SKM-1 treated with dmso at 0.1 percent for 144 hours (cell line): ENCODE results near the gene PLXNB1.
A peak's percentile ranks its signal among the peaks of the same experiment; 100 is the strongest.
"Not testable (repeated sequence)": the region's sequence is repeated elsewhere in the genome, so short reads cannot be mapped to it uniquely, and the experiment has no call there.

Experiments
- DNase-seq: peaks from one replicate; lab custom pipeline; 2025; ENCODE audit not compliant: unreplicated experiment; lab: John Stamatoyannopoulos, UW

PLXNB1 gene

DNA sequence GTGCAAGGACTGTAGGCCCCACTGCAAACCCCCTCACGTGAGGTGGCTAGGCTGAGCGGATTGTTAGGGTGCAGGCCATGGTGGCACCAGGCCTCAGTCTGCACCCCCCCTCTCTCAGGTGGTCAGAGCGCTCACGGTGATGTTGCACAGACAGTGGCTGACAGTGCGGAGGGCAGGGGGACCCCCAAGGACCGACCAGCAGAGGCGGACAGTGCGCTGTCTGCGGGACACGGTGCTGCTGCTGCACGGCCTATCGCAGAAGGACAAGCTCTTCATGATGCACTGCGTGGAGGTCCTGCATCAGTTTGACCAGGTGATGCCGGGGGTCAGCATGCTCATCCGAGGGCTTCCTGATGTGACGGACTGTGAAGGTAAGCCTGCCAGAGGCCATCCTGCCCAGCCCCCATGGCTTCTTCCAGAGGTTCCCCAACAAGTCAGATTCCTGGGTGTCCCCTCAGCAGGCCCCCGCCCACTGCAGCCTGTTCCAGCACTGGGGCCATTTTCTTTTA is 34.9 kb upstream of the PLXNB1 start:
- no peak for DNase-seq

- DNase-seq: no peak
Observed at GRCh38 chr3:48463703-48464102, 33.8 kb upstream of the PLXNB1 start.

GRCh38 chr3:48461767-48462166 is 31.9 kb upstream of the PLXNB1 start:
- not testable (repeated sequence) for DNase-seq

GRCh38 chr3:48460517-48460902 is 30.6 kb upstream of the PLXNB1 start:
- no peak for DNase-seq

GRCh38 chr3:48459773-48460516 is 30.1 kb upstream of the PLXNB1 start:
- no peak for DNase-seq

- DNase-seq: no peak
Observed at GRCh38 chr3:48459331-48459730, 29.4 kb upstream of the PLXNB1 start.

DNA sequence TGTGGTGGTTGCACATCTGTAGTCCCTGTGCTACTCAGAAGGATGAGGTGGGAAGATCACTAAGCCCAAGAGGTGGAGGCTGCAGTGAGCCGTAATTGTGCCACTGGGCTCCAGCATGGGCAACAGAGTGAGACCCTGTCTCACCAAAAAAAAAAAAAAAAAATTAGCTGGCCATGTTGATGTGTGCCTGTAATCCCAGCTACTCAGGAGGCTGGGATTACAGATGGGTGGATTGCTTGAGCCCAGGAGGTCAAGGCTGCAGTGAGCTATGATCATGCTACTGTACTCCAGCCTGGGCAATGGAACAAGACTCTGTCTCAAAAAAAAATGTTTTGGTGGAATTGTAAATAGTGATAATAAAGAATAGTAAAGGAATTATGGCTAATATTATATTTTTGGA is 26.6 kb upstream of the PLXNB1 start:
- no peak for DNase-seq

GRCh38 chr3:48451270-48451669 is 21.4 kb upstream of the PLXNB1 start:
- DNase-seq: no peak

DNA sequence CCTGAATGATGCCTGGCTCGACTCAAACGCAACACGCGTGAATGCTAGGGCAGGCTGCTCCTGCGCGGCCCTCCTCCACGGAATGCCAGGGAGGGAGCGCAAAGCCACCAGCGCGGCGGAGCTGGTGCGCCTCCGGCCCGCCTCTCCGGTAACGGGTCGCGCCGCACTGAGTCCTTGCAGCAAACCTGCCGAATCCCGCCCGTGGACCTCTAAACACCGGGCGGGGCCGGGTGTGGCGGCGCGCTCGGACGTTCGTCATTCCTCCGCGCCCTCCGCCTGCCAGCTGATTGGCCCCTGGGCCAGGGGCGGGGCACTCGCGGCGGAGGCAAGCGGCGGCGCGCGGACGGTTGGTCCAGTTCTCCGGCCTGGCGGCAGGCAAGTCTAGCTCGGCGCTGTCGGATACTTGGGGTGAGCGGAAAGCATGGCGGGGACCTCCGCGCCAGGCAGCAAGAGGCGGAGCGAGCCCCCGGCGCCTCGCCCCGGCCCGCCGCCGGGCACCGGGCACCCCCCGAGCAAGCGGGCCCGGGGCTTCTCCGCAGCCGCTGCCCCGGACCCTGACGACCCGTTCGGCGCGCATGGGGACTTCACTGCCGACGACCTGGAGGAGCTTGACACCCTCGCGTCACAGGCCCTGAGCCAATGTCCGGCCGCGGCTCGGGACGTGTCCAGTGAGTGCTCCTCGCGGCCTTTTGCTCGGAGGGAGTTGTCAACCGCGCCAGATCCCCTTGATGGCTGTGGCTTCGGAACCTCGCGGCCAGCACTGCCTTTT is 16.7 kb upstream of the PLXNB1 start, which contains the start of gene ATRIP:
TSS of gene ATRIP (plus strand) at position 313 of the 769 bp plus-strand sequence. CDS start at position 422, 109 bp downstream.
- DNase-seq: peak; percentile 85

GRCh38 chr3:48446043-48446424 is 16.1 kb upstream of the PLXNB1 start:
- no peak for DNase-seq

- no peak for DNase-seq
Observed at GRCh38 chr3:48445277-48445882, 15.5 kb upstream of the PLXNB1 start.

DNA sequence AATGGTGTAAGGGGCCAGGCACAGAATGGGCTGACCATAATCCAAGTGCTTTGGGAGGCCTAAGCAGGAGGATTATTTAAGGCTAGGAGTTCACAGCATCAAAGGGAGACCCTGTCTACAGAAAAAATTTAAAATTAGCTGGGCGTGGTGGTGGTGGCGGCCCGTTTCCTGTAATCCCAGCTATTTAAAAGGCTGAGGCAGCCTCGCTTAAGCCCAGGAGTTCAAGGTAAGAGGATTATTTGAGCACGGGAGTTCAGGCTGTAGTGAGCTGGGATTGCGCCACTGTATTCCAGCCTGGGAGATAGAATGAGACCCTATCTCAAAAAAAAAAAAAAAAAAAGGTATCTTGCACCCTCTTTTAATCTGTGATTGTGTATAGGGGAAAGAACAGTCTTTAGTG is 12.1 kb upstream of the PLXNB1 start:
- DNase-seq: no peak

- DNase-seq: no peak
Observed at GRCh38 chr3:48440590-48440958, 10.7 kb upstream of the PLXNB1 start.

DNA sequence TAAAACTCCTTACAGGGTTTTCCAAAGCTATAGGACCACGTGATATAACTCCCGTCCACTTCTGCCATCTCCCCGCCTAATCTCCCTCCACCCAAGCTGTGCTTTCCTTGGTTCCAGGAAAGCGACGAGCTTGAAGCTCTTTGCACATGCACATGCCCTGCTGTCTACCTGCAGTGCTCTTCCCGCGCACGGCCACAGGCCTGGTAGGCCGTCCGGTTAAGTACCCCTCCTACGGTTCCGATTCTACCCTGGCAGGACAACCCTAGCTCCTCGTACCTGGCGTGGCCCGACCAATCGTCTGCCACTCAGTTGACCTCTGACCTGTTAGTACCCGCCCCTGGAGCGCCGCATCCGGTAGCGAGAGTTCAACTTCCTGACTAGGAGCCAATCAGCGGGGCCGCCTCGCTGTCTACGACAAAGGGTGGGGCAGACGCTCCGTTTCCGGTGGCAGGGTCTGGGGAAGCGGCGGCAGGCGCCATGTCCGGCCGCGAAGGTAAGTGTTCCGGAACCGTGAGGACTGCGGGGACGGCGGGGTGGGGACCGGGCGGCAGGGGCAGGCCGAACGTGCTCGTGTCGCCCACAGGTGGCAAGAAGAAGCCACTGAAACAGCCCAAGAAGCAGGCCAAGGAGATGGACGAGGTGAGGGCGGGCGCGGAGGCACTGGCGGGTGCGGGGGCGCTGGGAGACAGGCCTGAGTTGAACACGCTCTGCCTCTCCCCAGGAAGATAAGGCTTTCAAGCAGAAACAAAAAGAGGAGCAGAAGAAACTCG is 10.1 kb upstream of the PLXNB1 start, which contains the start of the genes CCDC51 and TMA7:
TSS of gene CCDC51 (minus strand) at position 300 of the 770 bp plus-strand sequence. CDS start 4,991 bp downstream, outside the sequence.
TSS of gene TMA7 (plus strand) at position 438 of the 770 bp plus-strand sequence. CDS start at position 478, 40 bp downstream.
- peak; percentile 98 for DNase-seq

DNA sequence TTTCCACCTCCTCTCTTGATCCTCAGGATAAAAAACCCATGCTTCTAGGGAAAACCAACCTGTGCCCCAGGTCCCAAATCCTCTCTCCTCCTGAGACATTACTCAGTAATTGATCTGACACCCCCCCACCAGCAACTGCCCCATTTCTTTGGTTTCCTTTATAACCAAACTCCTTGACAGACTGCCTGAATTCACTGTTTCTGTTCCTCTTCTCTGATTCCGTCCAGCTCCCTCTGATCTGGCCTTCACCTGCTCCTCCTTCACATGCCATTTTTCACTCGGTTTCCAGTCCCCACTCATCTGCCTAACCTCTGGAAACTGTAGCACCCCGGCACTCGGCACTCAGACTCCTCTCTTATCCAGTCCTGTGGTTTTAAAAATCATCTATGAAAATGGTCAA is 7.9 kb upstream of the PLXNB1 start:
- DNase-seq: no peak

DNA sequence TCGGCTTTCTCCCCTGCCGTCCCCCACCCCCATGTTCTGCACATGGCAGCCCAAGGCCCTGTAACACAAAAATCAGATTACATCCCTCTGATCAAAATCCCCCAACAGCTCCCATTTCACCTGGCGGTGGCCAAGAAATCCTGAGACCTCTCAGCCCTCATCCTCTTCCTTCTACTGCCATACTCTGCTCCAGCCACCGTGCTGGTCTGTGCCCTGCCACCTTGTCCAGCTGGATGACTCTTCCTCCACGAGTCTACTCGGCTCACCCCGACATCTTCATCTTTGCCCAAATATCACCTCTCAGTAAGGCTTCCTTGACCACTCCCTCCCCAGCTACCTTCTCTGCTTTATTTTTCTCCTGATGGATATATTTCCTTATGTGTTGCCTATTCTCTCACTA is 7.0 kb upstream of the PLXNB1 start:
- no peak for DNase-seq

DNA sequence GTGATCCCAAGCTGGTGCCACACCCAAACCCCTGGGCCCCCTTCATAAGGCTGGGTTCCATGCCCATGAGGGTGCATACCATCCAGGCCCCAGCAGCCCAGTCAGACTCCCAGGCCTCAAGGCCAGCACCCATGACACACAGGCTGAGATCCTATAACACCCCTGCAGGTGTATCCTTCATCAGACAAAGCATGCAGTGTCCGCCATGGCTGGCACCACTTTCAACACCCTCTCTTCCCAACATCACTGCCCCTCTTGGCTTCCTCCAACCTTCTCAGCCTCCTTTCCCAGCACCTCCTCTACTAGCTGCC is 6.5 kb upstream of the PLXNB1 start:
- no peak for DNase-seq

- DNase-seq: peak; percentile 86
Observed at GRCh38 chr3:48435774-48436476, 6.0 kb upstream of the PLXNB1 start.

- no peak for DNase-seq
Observed at GRCh38 chr3:48435223-48435595, 5.3 kb upstream of the PLXNB1 start.

DNA sequence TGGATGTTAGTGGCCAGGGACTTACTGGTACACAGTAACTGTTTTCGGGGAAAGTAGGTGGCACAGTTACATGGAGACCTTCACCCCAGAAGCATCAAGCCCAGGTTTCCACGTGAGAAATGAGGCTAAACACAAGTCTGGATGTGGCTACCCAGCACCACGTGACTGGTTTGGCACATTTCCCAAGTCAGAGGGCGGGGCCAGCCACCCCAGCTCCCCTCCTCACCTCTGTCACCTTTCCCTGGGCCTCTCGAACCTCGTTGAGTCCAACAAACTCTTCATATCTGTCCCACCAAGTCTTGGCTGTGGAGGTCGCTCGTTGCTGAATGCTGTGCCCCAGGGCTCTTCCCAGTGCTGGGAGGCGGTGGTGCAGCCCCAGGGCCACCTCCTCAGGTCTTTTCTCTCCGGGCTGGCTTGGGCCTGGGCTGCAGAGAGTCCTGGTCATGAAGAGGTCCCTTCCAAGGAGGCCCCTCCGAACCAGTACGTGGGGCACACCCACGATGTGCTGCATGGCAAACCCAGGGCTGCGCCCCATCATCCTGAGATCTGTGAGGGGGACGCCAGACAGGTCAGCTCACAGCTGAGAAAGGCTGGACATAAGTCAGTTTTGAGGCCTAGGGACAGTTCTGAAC is 4.8 kb upstream of the PLXNB1 start:
- DNase-seq: no peak
